GM23338 (cell line): Measurements from ENCODE around the gene TREML2.

Source experiments
- CTCF ChIP-seq, 2 experiments: fragments of 200-600 bp in 1 of 2; sonication (generic) in 1 of 2; conservative IDR thresholded peaks; 2 replicates each; pipeline versions ENCODE4 v1.5.1 to v1.6.1; 2016 to 2017; ENCODE audit warnings: antibody characterized with exemption in 2 of 2, low read depth in 2 of 2, mild to moderate bottlenecking in 2 of 2, moderate library complexity in 1 of 2
- EZH2 ChIP-seq: fragments of 200-600 bp; sonication (generic); IDR thresholded peaks from one replicate; pipeline ENCODE4 v1.8.0; 2017; ENCODE audit warnings: antibody characterized with exemption, mild to moderate bottlenecking, low read depth; ENCODE audit not compliant: unreplicated experiment
- EZH2phosphoT487 ChIP-seq: fragments of 200-600 bp; sonication (generic); IDR thresholded peaks from one replicate; pipeline ENCODE4 v1.8.1; 2018; ENCODE audit warnings: antibody characterized with exemption; ENCODE audit not compliant: unreplicated experiment
- JUNB ChIP-seq: IDR thresholded peaks from one replicate; pipeline ENCODE4 v1.6.1; 2016; ENCODE audit warnings: antibody characterized with exemption; ENCODE audit not compliant: unreplicated experiment
- POLR2AphosphoS5 ChIP-seq: IDR thresholded peaks from 2 replicates; pipeline ENCODE4 v1.6.1; 2016; ENCODE audit warnings: antibody characterized with exemption, low read depth
- REST ChIP-seq: IDR thresholded peaks from one replicate; pipeline ENCODE4 v1.6.1; 2018; ENCODE audit warnings: antibody characterized with exemption; ENCODE audit not compliant: unreplicated experiment
- STAT1 ChIP-seq: IDR thresholded peaks from one replicate; pipeline ENCODE4 v1.6.1; 2016; ENCODE audit warnings: antibody characterized with exemption; ENCODE audit not compliant: unreplicated experiment

DNA sequence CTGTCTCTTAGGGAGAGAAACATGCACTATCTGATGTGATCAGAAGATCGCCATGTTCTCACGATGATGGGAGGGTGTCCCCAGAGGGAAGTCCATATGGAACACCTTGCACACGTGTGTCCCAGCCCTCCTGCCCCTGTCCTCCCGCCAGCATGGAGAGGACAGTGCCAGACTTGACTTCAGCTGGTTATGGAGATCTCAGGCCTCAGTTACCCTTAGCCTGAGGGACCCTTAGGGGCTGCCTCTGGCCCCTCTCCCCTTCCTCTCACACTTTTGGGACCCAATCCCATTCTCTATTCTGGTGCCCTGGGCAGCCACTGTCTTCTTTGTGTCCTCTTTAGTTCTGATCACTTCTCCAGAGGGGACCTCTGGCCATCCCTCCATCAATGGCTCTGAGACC is 28.8 kb upstream of the TREML2 start:
- no peak for TF ChIP-seq REST
- TF ChIP-seq CTCF (conservative IDR thresholded peaks at IDR 0.05; ENCODE audit: low read depth in 2 of 2) = no peak
- no peak for TF ChIP-seq POLR2AphosphoS5
- TF ChIP-seq EZH2 = no peak
- no peak for TF ChIP-seq EZH2phosphoT487
- no peak for TF ChIP-seq JUNB
- no peak for TF ChIP-seq STAT1
